A549 (cell line): ENCODE results near the gene PAX8. TPM values are rescaled to one million over a fixed set of nuclear protein-coding genes. Genes with fewer than 3 reads are reported as not detected.
"Not testable (repeated sequence)": the region's sequence is repeated elsewhere in the genome, so short reads cannot be mapped to it uniquely, and the experiment has no call there.

Experiments used
- ATAC-seq, 2 experiments: fragments of 200-7000 bp in 1 of 2; fragments of >200 bp in 1 of 2; cut with Nextera tagmentation in 1 of 2; cut with Tn5 transposase in 1 of 2; 3 replicates each; pipeline versions ENCODE4 v1.8.0 to v1.9.1; 2018 to 2020; ENCODE audit warnings: mild to moderate bottlenecking in 1 of 2, moderate library complexity in 1 of 2
- CTCF ChIA-PET: fragments of 300-600 bp; sonication (Branson Sonifier 250); formaldehyde crosslinking; extraction: SDS; loops from one replicate; lab custom pipeline; 2021; ENCODE audit warnings: antibody characterized with exemption, inconsistent platforms; lab: Yijun Ruan, JAX
- POLR2A ChIA-PET: fragments of 350-600 bp; formaldehyde crosslinking; extraction: SDS; loops from one replicate; lab custom pipeline; 2021; ENCODE audit warnings: antibody characterized with exemption, inconsistent platforms; lab: Yijun Ruan, JAX
- DNase-seq, 2 experiments: peaks; one replicate each; pipeline versions ENCODE4 v3.0.0 to v3.0.0-alpha.2; 2011 to 2016; ENCODE audit warnings: low read depth in 1 of 2, low spot score in 1 of 2
- FAIRE-seq: peaks from 2 replicates; lab custom pipeline; 2011; peaks lifted over from hg19 to GRCh38; lab: Jason Lieb, UNC
- H3K27ac ChIP-seq, 2 experiments: fragments of >200 bp; sonication (Bioruptor Twin); formaldehyde crosslinking; 3 replicates each; pipeline ENCODE4 v1.5.1; 2016 to 2017
- H3K4me1 ChIP-seq: fragments of >200 bp; sonication (Bioruptor Twin); formaldehyde crosslinking; 3 replicates; pipeline ENCODE4 v1.6.1; 2016
- H3K4me2 ChIP-seq: fragments of >200 bp; sonication (Bioruptor Twin); formaldehyde crosslinking; 3 replicates; pipeline ENCODE4 v1.6.1; 2016
- H3K4me3 ChIP-seq: fragments of >200 bp; sonication (Bioruptor Twin); formaldehyde crosslinking; 3 replicates; pipeline ENCODE4 v1.5.1; 2016
- H3K9me3 ChIP-seq: fragments of >200 bp; sonication (Bioruptor Twin); formaldehyde crosslinking; 3 replicates; pipeline ENCODE4 v1.6.1; 2016
- EHMT2 ChIP-seq: fragments of 200-600 bp; sonication (generic); IDR thresholded peaks from 2 replicates; pipeline ENCODE4 v1.6.1; 2016; ENCODE audit warnings: antibody characterized with exemption, low read depth, mild to moderate bottlenecking, moderate library complexity
- GATA3 ChIP-seq: IDR thresholded peaks from 2 replicates; pipeline ENCODE4 v1.6.1; 2012; ENCODE audit warnings: borderline replicate concordance
- WGBS: methylation state at CpG from one replicate; pipeline ENCODE4 v1.1.6; 2017; ENCODE audit errors: missing lambda C conversion rate; 5-methylcytosine and 5-hydroxymethylcytosine counted together
- polyA plus RNA-seq, 4 experiments: library from polyadenylated mRNA; depleted of rRNA in 3 of 4; stranded (reverse); fragments of >200 nt; fragmentation: RNase III in 1 of 4; extraction: RNeasy Plus Mini Kit Qiagen cat#74134 plus additional on column Dnase treatment in 1 of 4; gene quantifications; 2 replicates in 3 of 4; 3 replicates in 1 of 4; pipeline ENCODE4 v1.2.3, GENCODE V29; 2011 to 2017

Gene PAX8
- polyA plus RNA-seq, 2 of the 4 experiments (the other 2 are of a cell fraction), result 0.71 to 0.81 TPM

- H3K4me3 ChIP-seq, ATAC-seq, DNase-seq, H3K4me2 ChIP-seq, POLR2A ChIA-PET, H3K9me3 ChIP-seq, CTCF ChIA-PET, FAIRE-seq: not testable (repeated sequence)
- 88% methylated on average over 7 of the region's 7 CpGs for WGBS
- Histone ChIP-seq H3K27ac (peak overlapping the region in 1 of 2 experiments; percentile 92; a peak in 3 of 6 replicates), H3K4me1 (peaks cover 37% of the 10 kb centered on the region)
Measured at GRCh38 chr2:113320106-113320505, 41.4 kb upstream of the PAX8 start.

DNA sequence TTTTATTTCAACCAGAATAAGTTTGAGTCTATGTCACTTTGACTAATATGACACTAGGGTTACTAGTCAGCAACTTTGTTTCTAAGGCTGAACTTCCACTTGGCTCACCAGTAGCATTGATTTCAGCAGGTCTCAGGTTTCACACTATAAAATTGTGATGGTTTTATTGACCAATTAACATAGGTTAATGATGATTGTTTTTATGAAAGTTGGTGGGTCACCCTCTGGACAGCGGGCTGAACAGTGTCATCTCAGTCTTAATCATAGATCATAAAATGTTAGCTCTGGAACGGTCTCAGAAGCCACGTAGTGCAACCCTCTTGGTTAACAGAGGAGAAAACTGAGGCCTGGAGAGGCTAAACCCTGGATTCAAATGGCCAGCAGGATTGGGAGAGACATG is 40.2 kb upstream of the PAX8 start:
- Histone ChIP-seq H3K4me1 (peaks cover 42% of the 10 kb centered on the region), H3K27ac (0 out of 6 replicates have a peak overlapping the region, but pooled peaks of 1 of the 2 experiments have one; percentile 92)
- CTCF ChIA-PET, DNase-seq, H3K4me2 ChIP-seq, FAIRE-seq, H3K4me3 ChIP-seq, POLR2A ChIA-PET, ATAC-seq, H3K9me3 ChIP-seq: not testable (repeated sequence)
- 92% methylated on average over 3 of the region's 3 CpGs for WGBS

DNA sequence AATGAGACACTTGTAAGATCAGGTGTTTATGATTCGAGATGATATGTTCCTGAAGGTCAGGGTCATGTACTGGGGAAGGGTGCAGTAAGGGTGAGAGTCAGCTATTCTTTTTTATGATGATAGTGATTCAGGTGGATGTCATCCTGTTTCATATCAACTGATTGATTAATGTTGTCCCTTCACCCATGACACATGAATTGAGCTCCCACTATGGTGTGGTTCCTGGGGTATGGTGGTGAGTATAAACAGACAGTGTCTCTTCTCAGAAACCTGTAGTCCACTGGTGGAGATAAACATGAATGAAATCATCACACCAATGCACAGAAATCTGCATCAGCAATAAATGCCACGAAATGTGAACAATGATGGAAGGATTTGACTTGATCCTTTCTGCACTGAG is 37.4 kb upstream of the PAX8 start:
- 42% methylated on average over 2 of the region's 2 CpGs for WGBS
- TF ChIP-seq EHMT2 (no peak), GATA3 (no peak)
- Histone ChIP-seq H3K9me3 (no peaks in the 10 kb centered on the region), H3K4me1 (peaks cover 42% of the 10 kb centered on the region), H3K4me3 (no peak overlapping the region), H3K27ac (peak overlapping the region; percentile 27 to 75; a peak in 4 of 6 replicates), H3K4me2 (no peak overlapping the region)
- FAIRE-seq, result no peak
- ChIA-PET CTCF (interaction anchor here (1.2 kb wide), 1 partner anchor 54 kb away, joined by 3 read pairs; no protein-coding TSS in a partner anchor), POLR2A (no interaction called here)
- no peak for ATAC-seq
- no peak for DNase-seq

GRCh38 chr2:113314663-113315062 is 35.9 kb upstream of the PAX8 start:
- Histone ChIP-seq H3K4me2 (peak overlapping the region; percentile 60), H3K4me1 (peaks cover 46% of the 10 kb centered on the region), H3K27ac (peak overlapping the region; percentile 61 to 75; a peak in 5 of 6 replicates)
- H3K9me3 ChIP-seq, POLR2A ChIA-PET, FAIRE-seq, H3K4me3 ChIP-seq, DNase-seq: not testable (repeated sequence)
- peak in 1 of 2 experiments; percentile 32; a peak in 2 of 6 replicates for ATAC-seq
- CTCF ChIA-PET, result interaction anchor here (1.0 kb wide), 1 partner anchor 115 kb away, joined by 3 read pairs; no protein-coding TSS in a partner anchor

- FAIRE-seq, DNase-seq, POLR2A ChIA-PET, H3K4me3 ChIP-seq, H3K9me3 ChIP-seq, ATAC-seq: not testable (repeated sequence)
- H3K4me1 ChIP-seq, result peaks cover 46% of the 10 kb centered on the region
- 86% methylated on average over 3 of the region's 3 CpGs for WGBS
- H3K27ac ChIP-seq, result peak overlapping the region in 1 of 2 experiments; percentile 75; a peak in 4 of 6 replicates
- peak overlapping the region; percentile 60 for H3K4me2 ChIP-seq
- CTCF ChIA-PET, result interaction anchor here (1.2 kb wide), 1 partner anchor 10 kb away, joined by 3 read pairs; no protein-coding TSS in a partner anchor
Measured at GRCh38 chr2:113314176-113314575, 35.5 kb upstream of the PAX8 start.

DNA sequence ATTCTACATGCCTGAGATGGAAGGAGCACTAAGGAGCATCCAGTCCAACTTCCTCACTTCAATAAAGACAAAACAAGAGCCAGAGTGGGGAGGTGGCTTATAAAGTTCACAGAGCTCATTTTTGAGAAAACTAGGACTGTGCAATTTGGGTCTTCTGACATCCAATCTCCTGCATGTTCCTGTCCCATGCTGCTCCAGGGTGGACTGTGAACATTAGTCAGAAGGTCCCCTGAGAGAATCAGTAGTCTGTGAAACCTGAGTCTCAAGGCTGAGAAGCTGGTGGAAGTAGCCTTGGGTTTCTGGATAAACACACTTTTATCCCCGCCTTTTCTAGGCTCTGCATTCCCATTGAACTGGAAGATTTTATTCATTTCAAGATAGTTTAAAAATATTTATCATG is 33.1 kb upstream of the PAX8 start:
- 0 out of 3 replicates have a peak overlapping the region, but pooled peaks have one; percentile 19 for H3K4me2 ChIP-seq
- DNase-seq, POLR2A ChIA-PET, FAIRE-seq, H3K4me3 ChIP-seq, ATAC-seq, H3K9me3 ChIP-seq: not testable (repeated sequence)
- H3K4me1 ChIP-seq, result peaks cover 46% of the 10 kb centered on the region
- CTCF ChIA-PET, result interaction anchor here (1.3 to 1.5 kb wide), 2 partner anchors 58 to 108 kb away, joined by 3 to 5 read pairs; no protein-coding TSS in a partner anchor
- H3K27ac ChIP-seq, result peak overlapping the region; percentile 32 to 46; a peak in 3 of 6 replicates
- 75% methylated on average over 1 of the region's 1 CpG for WGBS

- ATAC-seq, result peak; percentile 52 to 76; a peak in 3 of 6 replicates
- CTCF ChIA-PET, result interaction anchor here (1.4 to 1.5 kb wide), 2 partner anchors 107 kb away, joined by 3 to 5 read pairs; no protein-coding TSS in a partner anchor
- H3K9me3 ChIP-seq, DNase-seq, FAIRE-seq, POLR2A ChIA-PET, H3K4me2 ChIP-seq, H3K4me3 ChIP-seq: not testable (repeated sequence)
- Histone ChIP-seq H3K27ac (peak overlapping the region in 1 of 2 experiments; percentile 46; a peak in 3 of 6 replicates), H3K4me1 (peaks cover 42% of the 10 kb centered on the region)
- 69% methylated on average over 3 of the region's 3 CpGs for WGBS
Measured at GRCh38 chr2:113311191-113311590, 32.5 kb upstream of the PAX8 start.
